H1 (cell line): ENCODE results near the gene LRRC56. TPM values are rescaled to one million over a fixed set of nuclear protein-coding genes. Genes with fewer than 3 reads are reported as not detected.

Experiments used
- CTCF ChIA-PET: fragments of 300-600 bp; sonication (Branson Sonifier 250); formaldehyde crosslinking; loops from one replicate; lab custom pipeline; 2021; ENCODE audit not compliant: partially characterized antibody; lab: Charles Lee
- POLR2A ChIA-PET: fragments of 300-600 bp; sonication (Branson Sonifier 250); formaldehyde crosslinking; loops from one replicate; lab custom pipeline; 2021; ENCODE audit warnings: inconsistent platforms; ENCODE audit not compliant: partially characterized antibody; lab: Charles Lee
- DNase-seq, 2 experiments: peaks; one replicate each; pipeline versions ENCODE4 v3.0.0 to v3.0.0-alpha.2; 2010 to 2022; ENCODE audit warnings: low spot score in 2 of 2, low read depth in 1 of 2, mixed read lengths in 1 of 2
- FAIRE-seq: peaks from 2 replicates; lab custom pipeline; 2011; peaks lifted over from hg19 to GRCh38; lab: Jason Lieb, UNC
- H2AFZ ChIP-seq: 2 replicates; pipeline ENCODE4 v1.8.1; 2012; ENCODE audit warnings: low read length, inconsistent platforms
- H2AK5ac ChIP-seq: 2 replicates; pipeline ENCODE4 v1.6.1; 2013; ENCODE audit warnings: low read depth, low read length
- H2BK120ac ChIP-seq: replicated peaks from 2 replicates; pipeline ENCODE3; 2013; ENCODE audit warnings: low read depth, low read length, inconsistent platforms
- H2BK12ac ChIP-seq: 2 replicates; pipeline ENCODE4 v1.6.1; 2013; ENCODE audit warnings: low read depth, low read length
- H2BK15ac ChIP-seq: 2 replicates; pipeline ENCODE4 v1.6.1; 2013; ENCODE audit warnings: low read length
- H2BK20ac ChIP-seq: 2 replicates; pipeline ENCODE4 v1.6.1; 2013; ENCODE audit warnings: low read length
- H2BK5ac ChIP-seq: 2 replicates; pipeline ENCODE4 v1.6.1; 2013; ENCODE audit warnings: low read depth, low read length
- H3K14ac ChIP-seq: 2 replicates; pipeline ENCODE4 v1.6.1; 2013; ENCODE audit warnings: inconsistent platforms; ENCODE audit not compliant: insufficient read length
- H3K18ac ChIP-seq: 2 replicates; pipeline ENCODE4 v1.6.1; 2013; ENCODE audit warnings: low read length; ENCODE audit errors: extremely low read depth
- H3K23ac ChIP-seq: 2 replicates; pipeline ENCODE4 v1.6.1; 2013; ENCODE audit warnings: inconsistent platforms; ENCODE audit not compliant: insufficient read length
- H3K23me2 ChIP-seq: 2 replicates; pipeline ENCODE4 v1.6.1; 2013; ENCODE audit warnings: low read depth, low read length
- H3K27ac ChIP-seq: 2 replicates; pipeline ENCODE4 v1.6.1; 2011; ENCODE audit warnings: low read depth, low read length, inconsistent platforms
- H3K27me3 ChIP-seq, 4 experiments: replicated peaks in 1 of 4; 1 replicate in 1 of 4; 2 replicates in 3 of 4; pipeline versions ENCODE4 v1.6.1 to v1.8.1; 2011 to 2013; ENCODE audit warnings: low read length in 3 of 4, mild to moderate bottlenecking in 3 of 4, inconsistent platforms in 2 of 4, mixed read lengths in 2 of 4, moderate library complexity in 1 of 4; ENCODE audit not compliant: control insufficient read depth in 3 of 4, insufficient read depth in 3 of 4; ENCODE audit errors: extremely low read depth in 1 of 4
- H3K36me3 ChIP-seq, 4 experiments: 2 replicates each; pipeline versions ENCODE4 v1.6.1 to v1.8.1; 2011 to 2013; ENCODE audit warnings: mild to moderate bottlenecking in 4 of 4, low read length in 3 of 4, moderate library complexity in 2 of 4, control low read depth in 1 of 4, inconsistent platforms in 1 of 4; ENCODE audit not compliant: insufficient read depth in 4 of 4, control insufficient read depth in 2 of 4
- H3K4ac ChIP-seq: replicated peaks from 2 replicates; pipeline ENCODE3; 2013; ENCODE audit warnings: low read length, low read depth, mixed read lengths, inconsistent platforms; ENCODE audit not compliant: insufficient read length
- H3K4me1 ChIP-seq, 4 experiments: replicated peaks in 1 of 4; 1 replicate in 1 of 4; 2 replicates in 3 of 4; pipeline versions ENCODE4 v1.6.1 to v1.8.1; 2011 to 2013; ENCODE audit warnings: low read length in 3 of 4, inconsistent platforms in 2 of 4, mixed read lengths in 1 of 4; ENCODE audit not compliant: insufficient read depth in 4 of 4, control insufficient read depth in 3 of 4
- H3K4me2 ChIP-seq, 2 experiments: 2 replicates each; pipeline versions ENCODE4 v1.6.1 to v1.8.1; 2011 to 2013; ENCODE audit warnings: low read depth in 2 of 2, low read length in 2 of 2, control low read depth in 1 of 2, inconsistent platforms in 1 of 2, mild to moderate bottlenecking in 1 of 2; ENCODE audit not compliant: insufficient read depth in 1 of 2
- H3K4me3 ChIP-seq, 4 experiments: fragments of 200-600, 300-600 bp in 1 of 4; sonication (generic), shearing (Covaris generic), sonication (Bioruptor Twin) in 1 of 4; 2 replicates each; pipeline versions ENCODE4 v1.5.1 to v1.8.1; 2011 to 2016; ENCODE audit warnings: low read length in 4 of 4, low read depth in 3 of 4, control low read depth in 2 of 4, inconsistent platforms in 2 of 4, mild to moderate bottlenecking in 2 of 4, mixed read lengths in 1 of 4, moderate library complexity in 1 of 4; ENCODE audit not compliant: insufficient read depth in 2 of 4; ENCODE audit errors: extremely low read depth in 1 of 4
- H3K56ac ChIP-seq: replicated peaks from 2 replicates; pipeline ENCODE3; 2013; ENCODE audit warnings: low read depth, mild to moderate bottlenecking, mixed read lengths, low read length, inconsistent platforms; ENCODE audit not compliant: insufficient read length
- H3K79me1 ChIP-seq: 2 replicates; pipeline ENCODE4 v1.6.1; 2013; ENCODE audit warnings: low read depth, low read length, control low read depth
- H3K79me2 ChIP-seq, 2 experiments: 2 replicates each; pipeline versions ENCODE4 v1.6.1 to v1.8.1; 2012 to 2013; ENCODE audit warnings: low read length in 2 of 2, mild to moderate bottlenecking in 2 of 2, inconsistent platforms in 1 of 2; ENCODE audit not compliant: insufficient read depth in 2 of 2, control insufficient read depth in 1 of 2
- H3K9ac ChIP-seq, 4 experiments: replicated peaks in 1 of 4; 1 replicate in 1 of 4; 2 replicates in 3 of 4; pipeline versions ENCODE4 v1.6.1 to v1.8.1; 2011 to 2013; ENCODE audit warnings: low read depth in 3 of 4, low read length in 3 of 4, control low read depth in 2 of 4, mild to moderate bottlenecking in 2 of 4, moderate library complexity in 2 of 4, inconsistent platforms in 1 of 4; ENCODE audit errors: extremely low read depth in 1 of 4
- H3K9me3 ChIP-seq, 2 experiments: 2 replicates each; pipeline versions ENCODE4 v1.6.1 to v1.8.1; 2012 to 2013; ENCODE audit warnings: mild to moderate bottlenecking in 2 of 2, moderate library complexity in 2 of 2, control low read depth in 1 of 2, inconsistent platforms in 1 of 2, low read depth in 1 of 2, low read length in 1 of 2, mixed read lengths in 1 of 2; ENCODE audit not compliant: insufficient read depth in 2 of 2
- H4K20me1 ChIP-seq, 2 experiments: replicated peaks in 1 of 2; 2 replicates each; pipeline versions ENCODE3 to v1.8.1; 2011 to 2013; ENCODE audit warnings: inconsistent platforms in 2 of 2, low read length in 2 of 2, mild to moderate bottlenecking in 1 of 2; ENCODE audit not compliant: insufficient read depth in 2 of 2, control insufficient read depth in 1 of 2
- H4K5ac ChIP-seq: 2 replicates; pipeline ENCODE4 v1.6.1; 2013; ENCODE audit warnings: low read length, low read depth, mixed read lengths, inconsistent platforms; ENCODE audit not compliant: insufficient read length
- H4K8ac ChIP-seq: 2 replicates; pipeline ENCODE4 v1.8.0; 2013; ENCODE audit warnings: mild to moderate bottlenecking, moderate library complexity, low read length, inconsistent platforms; ENCODE audit not compliant: insufficient read depth; ENCODE audit errors: extremely low read depth
- H4K91ac ChIP-seq: replicated peaks from 2 replicates; pipeline ENCODE3; 2013; ENCODE audit warnings: low read length, mixed read lengths, inconsistent platforms; ENCODE audit not compliant: insufficient read length
- MAFK ChIP-seq: IDR thresholded peaks from 2 replicates; pipeline ENCODE4 v1.6.1; 2012; ENCODE audit warnings: low read depth, mild to moderate bottlenecking, improper control_type of control experiment, low read length
- RAD21 ChIP-seq, 2 experiments: IDR thresholded peaks in 1 of 2; conservative IDR thresholded peaks in 1 of 2; 2 replicates each; pipeline ENCODE4 v1.6.1; 2011; ENCODE audit warnings: low read depth in 2 of 2, low read length in 2 of 2, improper control_type of control experiment in 1 of 2, inconsistent platforms in 1 of 2, mild to moderate bottlenecking in 1 of 2, moderate library complexity in 1 of 2
- USF2 ChIP-seq: IDR thresholded peaks from 2 replicates; pipeline ENCODE4 v1.6.1; 2011; ENCODE audit warnings: low read length, improper control_type of control experiment
- YY1 ChIP-seq: IDR thresholded peaks from 2 replicates; pipeline ENCODE4 v1.6.1; 2011; ENCODE audit warnings: low read depth, mild to moderate bottlenecking, low read length
- ZNF274 ChIP-seq: IDR thresholded peaks from 2 replicates; pipeline ENCODE4 v1.7.0; 2012; ENCODE audit warnings: low read length, borderline replicate concordance; ENCODE audit errors: extremely low read depth
- WGBS, 2 experiments: shearing (Covaris generic) in 1 of 2; methylation state at CpG; one replicate each; pipeline versions ENCODE4 v1.1.6 to v1.1.7; 2013 to 2015; ENCODE audit warnings: low lambda C conversion rate in 2 of 2, mixed read lengths in 2 of 2, inconsistent platforms in 1 of 2, low coverage in 1 of 2, missing lambda C conversion rate in 1 of 2; ENCODE audit not compliant: insufficient replicate concordance in 2 of 2, insufficient coverage in 1 of 2, insufficient read length in 1 of 2; ENCODE audit errors: extremely low coverage in 1 of 2, missing lambda C conversion rate in 1 of 2; 5-methylcytosine and 5-hydroxymethylcytosine counted together
- polyA plus RNA-seq, 7 experiments: library from polyadenylated mRNA; depleted of rRNA in 3 of 7; stranded (reverse) in 5 of 7; unstranded in 2 of 7; fragments of >200 nt in 5 of 7; fragments of 200-250 nt in 2 of 7; gene quantifications; 1 replicate in 5 of 7; 2 replicates in 1 of 7; 4 replicates in 1 of 7; pipeline versions ENCODE4 v1.2.1 to v1.2.3, GENCODE V29; 2011 to 2013; ENCODE audit warnings: missing spikeins in 2 of 7, mixed read lengths in 2 of 7
- total RNA-seq: library from RNA; stranded (reverse); fragmentation: NEBNext Ultra II Directional; extraction: Animal tissue kit (Norgen Biotek cat#: 25700); gene quantifications from 2 replicates; pipeline ENCODE4 v1.2.1, GENCODE V29; 2021

LRRC56 gene
- total and polyA plus RNA-seq, 2 of the 8 experiments (the other 6 are each of a cell fraction or from before 2014, with no cell fraction given), result 0.94 to 1.9 TPM

- H3K36me3 ChIP-seq, result peaks cover 0 to 15% (median 6%) of the 10 kb centered on the region in 4 experiments; a peak in 5 of 8 replicates
- H4K8ac ChIP-seq, result no peak overlapping the region
- H3K27me3 ChIP-seq, result no peaks in the 10 kb centered on the region
- H3K27ac ChIP-seq, result no peak overlapping the region
- no peak overlapping the region for H4K5ac ChIP-seq
- no peak overlapping the region for H2AK5ac ChIP-seq
- no peak overlapping the region for H3K14ac ChIP-seq
- no peaks in the 10 kb centered on the region for H3K79me1 ChIP-seq
- 90% methylated on average over 17 of the region's 28 CpGs; no CpG with 5 or more reads in 1 of the 2 experiments for WGBS, 2 experiments
- H3K4ac ChIP-seq, result no peak overlapping the region
- peak in 1 of 2 experiments; percentile 46 for DNase-seq
- no peak overlapping the region for H3K56ac ChIP-seq
- H2AFZ ChIP-seq, result no peak overlapping the region
- peaks cover 0 to 6% (median 2%) of the 10 kb centered on the region in 4 experiments; a peak in 5 of 7 replicates for H3K4me1 ChIP-seq
- POLR2A ChIA-PET, result interaction anchor here (0.8 to 1.8 kb wide), 4 partner anchors 23 to 107 kb away, joined by 3 to 8 read pairs (median 4); no protein-coding TSS in a partner anchor
- H4K20me1 ChIP-seq, result peaks cover 7 to 11% of the 10 kb centered on the region in 2 experiments
- no peak overlapping the region for H3K18ac ChIP-seq
- no peak overlapping the region for H2BK20ac ChIP-seq
- no peak overlapping the region for H4K91ac ChIP-seq
- no peak for FAIRE-seq
- H3K9ac ChIP-seq, result no peak overlapping the region
- CTCF ChIA-PET, result interaction anchor here (1.4 kb wide), 1 partner anchor 58 kb away, joined by 3 read pairs; no protein-coding TSS in a partner anchor
- H3K4me2 ChIP-seq, result no peak overlapping the region
- H3K9me3 ChIP-seq, result no peaks in the 10 kb centered on the region
- H3K79me2 ChIP-seq, result no peaks in the 10 kb centered on the region
- peaks cover 9% of the 10 kb centered on the region; the same call in 1 of the 2 replicates for H3K23me2 ChIP-seq
- H2BK5ac ChIP-seq, result no peak overlapping the region
- no peak overlapping the region for H2BK15ac ChIP-seq
- H2BK12ac ChIP-seq, result no peak overlapping the region
- H2BK120ac ChIP-seq, result no peak overlapping the region
- no peak overlapping the region for H3K4me3 ChIP-seq
- no peak overlapping the region for H3K23ac ChIP-seq
- no peak for TF ChIP-seq RAD21 (IDR thresholded peaks at IDR 0.05 in 1 of 2, conservative IDR thresholded peaks at IDR 0.05 in 1 of 2; ENCODE audit: low read depth in 2 of 2, low read length in 2 of 2)
- no peak for TF ChIP-seq MAFK
- no peak for TF ChIP-seq ZNF274
- TF ChIP-seq USF2, result no peak
- no peak for TF ChIP-seq YY1
These were observed 6.1 kb upstream of the LRRC56 start for GRCh38 chr11:530960-531831.
